Smooth muscle cell of bladder (primary cell): ENCODE data around the gene INHBE. TPM values are rescaled to one million over a fixed set of nuclear protein-coding genes. Genes with fewer than 3 reads are reported as not detected.

Experiments
- total RNA-seq: library from RNA; depleted of rRNA; stranded (reverse); fragments of >200 nt; gene quantifications from 2 replicates; pipeline ENCODE4 v1.2.3, GENCODE V29; 2014

INHBE gene
- 9.0 and 12.7 TPM in 2 replicates for total RNA-seq

GRCh38 chr12:57454566-57455373 lies at the start of gene INHBE:
INHBE (plus strand) TSS chr12:57455307; CDS start chr12:57455537, 230 bp downstream.

GRCh38 chr12:57430931-57431566 lies 24.1 kb upstream of the INHBE start, which contains the start of gene R3HDM2:
R3HDM2 (minus strand) TSS chr12:57431043; CDS start chr12:57310428, 120,615 bp downstream.

GRCh38 chr12:57434517-57435223 lies 20.4 kb upstream of the INHBE start, which contains the start of gene INHBC:
INHBC (plus strand) TSS chr12:57434784; CDS start chr12:57434887, 103 bp downstream.

GRCh38 chr12:57459750-57460467 lies 4.8 kb downstream of the INHBE start, which contains the start of gene GLI1:
GLI1 (plus strand) TSS chr12:57459785; CDS start chr12:57463692, 3,907 bp downstream.

GRCh38 chr12:57479376-57480115 lies 24.4 kb downstream of the INHBE start, which contains the start of gene ARHGAP9:
ARHGAP9 (minus strand) TSS chr12:57479866; CDS start chr12:57479406, 460 bp downstream.

GRCh38 chr12:57487597-57488401 lies 32.7 kb downstream of the INHBE start, which contains the start of gene MARS1:
MARS1 (plus strand) TSS chr12:57488068; CDS start chr12:57488091, 23 bp downstream.

Other genes with a start within 250 kb of the INHBE start
- 0.28 and 0.65 TPM in 2 replicates for gene NXPH4, start 238.5 kb upstream of the INHBE start, total RNA-seq
- 223 and 313 TPM in 2 replicates for gene SHMT2, start 225.6 kb upstream of the INHBE start, total RNA-seq
- 0.14 and 0.37 TPM in 2 replicates for gene STAC3, start 204.1 kb upstream of the INHBE start, total RNA-seq
- gene R3HDM2, start 24.3 kb upstream of the INHBE start, total RNA-seq, result 8.0 and 9.0 TPM in 2 replicates
- gene INHBC, start 20.5 kb upstream of the INHBE start, total RNA-seq, result not detected in 2 replicates
- 0.18 and 0.71 TPM in 2 replicates for gene GLI1, start 4.5 kb downstream of the INHBE start, total RNA-seq
- 0.09 and 0.28 TPM in 2 replicates for gene ARHGAP9, start 24.6 kb downstream of the INHBE start, total RNA-seq
- gene MARS1, start 32.8 kb downstream of the INHBE start, total RNA-seq, result 181 and 241 TPM in 2 replicates
- gene DDIT3, start 65.2 kb downstream of the INHBE start, total RNA-seq, result 70.8 and 124 TPM in 2 replicates
- 3.6 and 5.5 TPM in 2 replicates for gene MBD6, start 67.5 kb downstream of the INHBE start, total RNA-seq
- 68.8 and 71.7 TPM in 2 replicates for gene DCTN2, start 91.9 kb downstream of the INHBE start, total RNA-seq
- gene KIF5A, start 94.7 kb downstream of the INHBE start, total RNA-seq, result 0.09 and 0.14 TPM in 2 replicates
- 8.6 and 8.8 TPM in 2 replicates for gene PIP4K2C, start 135.9 kb downstream of the INHBE start, total RNA-seq
- gene DTX3, start 149.5 kb downstream of the INHBE start, total RNA-seq, result 8.8 and 11.5 TPM in 2 replicates
- 22.3 and 40.6 TPM in 2 replicates for gene ARHGEF25, start 156.1 kb downstream of the INHBE start, total RNA-seq
- 0.55 and 0.85 TPM in 2 replicates for gene B4GALNT1, start 177.9 kb downstream of the INHBE start, total RNA-seq
- 180 and 267 TPM in 2 replicates for gene OS9, start 238.8 kb downstream of the INHBE start, total RNA-seq